HG03432 (cell line): Measurements from ENCODE around the gene DNAL1.
A peak's percentile ranks its signal among the peaks of the same experiment; 100 is the strongest.
"Not testable (repeated sequence)": the region's sequence is repeated elsewhere in the genome, so short reads cannot be mapped to it uniquely, and the experiment has no call there.

Source experiments
- ATAC-seq: cut with Tn5 transposase; IDR thresholded peaks from one replicate; pipeline ENCODE4 v1.9.1; 2021; ENCODE audit warnings: mild to moderate bottlenecking, moderate library complexity; ENCODE audit not compliant: unreplicated experiment

DNAL1 gene

DNA sequence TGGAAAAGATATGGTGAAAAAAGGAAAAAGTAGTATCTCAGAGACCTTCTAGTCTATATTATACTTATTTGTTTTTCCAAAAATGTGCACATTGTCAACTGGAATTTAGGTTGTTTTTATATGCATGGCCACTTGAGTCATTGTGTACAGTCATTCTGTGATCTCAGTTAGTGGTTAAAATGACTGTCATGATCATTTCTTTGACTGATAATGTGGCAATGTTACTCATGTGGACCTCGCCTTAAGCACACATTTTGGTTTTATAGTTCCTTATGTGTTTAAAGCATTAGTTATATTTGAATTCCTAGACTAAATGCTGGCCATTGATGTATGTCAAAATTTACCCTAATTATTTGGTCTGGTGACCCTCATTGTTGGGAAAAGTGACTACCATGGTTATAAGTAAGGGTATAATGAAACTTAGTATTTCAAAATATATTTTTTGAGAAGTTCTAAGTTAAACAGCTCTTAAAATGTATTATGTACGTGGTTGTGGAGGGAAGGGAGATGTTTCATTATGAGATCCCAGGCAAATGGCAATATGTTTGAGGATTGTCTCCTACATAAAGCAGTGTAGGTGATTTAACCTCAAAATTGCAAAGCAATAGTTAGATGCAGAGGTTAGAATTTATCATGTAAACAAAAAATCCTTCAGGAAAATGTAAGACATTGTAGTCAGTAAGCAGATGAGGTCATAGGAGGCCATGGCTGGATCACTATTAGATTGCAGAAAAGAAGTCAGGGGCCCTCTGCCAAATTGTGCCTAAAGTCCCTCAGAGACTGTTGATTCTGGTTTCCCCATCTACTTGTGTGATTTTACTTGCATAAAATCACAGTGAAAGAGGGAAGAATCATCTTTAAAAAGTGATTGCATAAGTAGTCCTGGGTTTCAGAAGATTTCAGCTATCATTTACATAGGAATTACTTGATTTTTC lies 51.9 kb downstream of the DNAL1 start:
- peak; percentile 85 for ATAC-seq

DNA sequence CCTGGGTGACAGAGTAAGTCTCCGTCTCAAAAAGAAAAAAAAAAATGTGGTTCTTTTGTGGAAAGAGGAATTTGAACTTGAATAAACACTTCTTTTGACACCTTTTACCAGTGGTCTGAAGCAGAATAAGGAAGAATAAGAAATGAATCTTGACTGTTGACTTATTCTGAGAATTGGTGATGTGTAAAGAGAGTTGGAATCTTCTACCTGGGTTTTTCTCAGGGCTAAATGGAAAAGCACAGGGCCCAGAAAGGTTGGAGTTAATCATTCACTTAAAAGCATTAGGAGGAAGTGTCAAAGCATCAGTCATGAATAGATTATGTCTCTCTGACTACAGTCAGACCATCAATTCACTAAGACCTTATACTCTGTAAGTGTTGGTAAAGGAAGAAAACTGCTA lies 55.5 kb downstream of the DNAL1 start:
- ATAC-seq: no peak

DNA sequence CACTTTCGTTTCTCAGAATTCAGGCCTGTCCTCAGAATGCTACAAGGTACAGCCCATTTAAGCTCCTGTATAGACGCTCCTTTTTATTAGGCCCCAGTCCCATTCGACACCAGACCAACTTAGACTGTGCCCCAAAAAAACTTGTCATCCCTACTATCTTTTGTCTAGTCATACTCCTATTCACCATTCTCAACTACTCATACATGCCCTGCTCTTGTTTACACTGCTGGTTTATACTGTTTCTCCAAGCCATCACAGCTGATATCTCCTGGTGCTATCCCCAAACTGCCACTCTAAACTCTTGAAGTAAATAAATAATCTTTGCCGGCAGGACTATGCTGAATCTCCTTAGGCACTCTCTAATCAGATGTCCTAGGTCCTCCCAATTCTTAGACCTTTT lies 63.3 kb downstream of the DNAL1 start:
- not testable (repeated sequence) for ATAC-seq

GRCh38 chr14:73709904-73710469 lies 65.2 kb downstream of the DNAL1 start:
- ATAC-seq: no peak

GRCh38 chr14:73710737-73711136 lies 66.0 kb downstream of the DNAL1 start:
- ATAC-seq: no peak

DNA sequence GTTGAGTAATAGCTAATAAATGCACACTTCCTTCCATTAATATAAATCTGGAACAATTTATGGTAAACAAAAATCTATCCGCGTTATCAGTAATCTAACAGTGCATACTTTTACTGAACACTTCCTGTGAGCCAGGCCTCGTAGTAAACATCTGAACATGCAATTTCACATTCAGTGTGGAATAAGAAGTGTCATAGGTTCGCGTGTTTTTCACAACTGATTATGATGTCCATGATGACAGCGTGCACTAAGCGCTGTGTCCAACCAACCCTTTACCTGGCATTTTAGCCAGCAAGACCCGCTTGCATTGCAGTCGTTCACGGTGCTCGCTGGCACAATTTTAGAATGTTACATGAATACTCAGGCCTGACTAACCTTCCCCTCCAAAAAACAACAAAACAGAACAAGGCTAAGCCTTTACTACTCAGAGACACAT lies 67.3 kb downstream of the DNAL1 start:
- no peak for ATAC-seq

DNA sequence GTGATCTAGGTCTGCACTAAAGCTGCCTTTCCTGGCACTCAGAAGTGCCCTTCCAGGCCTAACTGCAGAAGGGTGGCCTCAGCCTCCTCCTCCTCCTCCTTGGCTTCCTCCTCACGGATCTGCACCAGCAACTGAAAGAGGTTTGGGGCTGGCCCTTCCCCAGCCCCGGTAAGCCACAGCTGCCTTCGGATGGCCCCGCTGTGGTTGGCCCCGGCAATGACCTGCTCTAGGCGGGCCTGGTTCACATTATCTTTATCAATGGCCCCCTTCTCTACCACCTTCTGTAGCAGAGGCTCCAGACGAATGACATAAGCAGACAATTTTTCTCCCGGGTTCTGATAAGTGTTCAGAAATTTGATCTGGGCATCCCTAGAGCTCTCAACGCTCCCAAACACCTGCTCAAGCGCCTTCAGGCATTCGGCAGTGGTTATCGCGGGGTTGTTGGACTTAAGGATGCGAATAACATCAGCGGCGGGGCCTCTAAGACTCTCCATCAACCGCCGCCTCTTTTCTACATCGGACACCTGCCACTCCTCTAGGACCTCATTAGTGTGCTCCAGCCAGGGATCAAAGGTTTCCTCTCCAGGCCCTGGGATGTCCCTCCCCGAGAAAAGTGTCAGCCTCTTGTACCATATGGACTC lies 67.9 kb downstream of the DNAL1 start:
- no peak for ATAC-seq

DNA sequence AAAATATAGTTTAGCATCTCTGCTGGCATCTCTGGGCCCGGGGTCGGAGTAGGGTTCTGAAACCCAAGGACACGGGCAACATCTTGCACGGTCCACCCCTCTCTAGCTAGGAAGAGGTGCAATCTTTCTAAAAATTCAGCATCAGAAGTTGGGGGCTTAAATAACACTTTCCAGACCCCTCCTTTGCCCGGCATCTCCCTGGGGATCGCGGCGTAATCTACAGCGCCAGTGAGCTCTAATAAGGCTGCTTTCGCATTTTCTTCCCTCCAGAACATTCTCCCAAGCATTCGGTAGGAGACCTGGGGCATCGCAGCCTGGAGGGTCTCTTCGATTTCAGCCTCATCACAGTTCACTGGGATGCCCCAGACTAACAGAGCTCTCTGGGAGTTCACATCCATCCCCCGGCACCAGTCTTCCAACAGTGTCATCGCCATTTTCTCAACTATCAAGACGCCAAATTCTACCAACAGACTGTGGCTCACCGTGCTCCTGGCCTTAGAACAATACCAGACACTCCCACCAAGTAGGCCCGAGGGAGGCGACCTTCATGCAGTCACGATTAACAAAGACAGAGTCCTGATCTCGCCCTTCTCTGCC lies 68.5 kb downstream of the DNAL1 start:
- ATAC-seq: no peak

- ATAC-seq: peak; percentile 80
These were observed 69.2 kb downstream of the DNAL1 start, which contains the start of gene PNMA1 for GRCh38 chr14:73713803-73714655. Gene PNMA1 (minus strand): TSS chr14:73714384. CDS start chr14:73713639, 745 bp downstream.

GRCh38 chr14:73714656-73715081 lies 69.9 kb downstream of the DNAL1 start:
- peak; percentile 5 for ATAC-seq

GRCh38 chr14:73715707-73716106 lies 70.9 kb downstream of the DNAL1 start:
- ATAC-seq: no peak

DNA sequence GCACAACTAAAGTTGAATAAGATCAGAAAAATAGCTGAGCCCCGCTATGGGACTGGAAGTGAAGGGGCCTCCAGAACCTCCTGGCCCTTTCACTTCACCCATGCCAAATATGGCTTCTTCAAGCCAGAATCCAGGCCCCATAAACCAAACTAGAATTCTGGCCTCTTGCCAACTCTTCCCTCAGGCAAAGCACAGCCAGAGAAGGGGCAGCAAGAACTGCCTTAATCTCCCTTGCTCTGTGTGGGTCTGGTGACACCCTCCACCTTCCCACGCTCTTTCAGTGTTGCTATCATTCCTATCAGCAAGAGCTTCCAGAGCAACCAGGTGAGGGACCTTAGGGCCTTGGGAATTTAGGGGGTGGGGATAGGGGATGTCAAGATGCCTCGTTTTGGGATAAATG lies 72.5 kb downstream of the DNAL1 start:
- no peak for ATAC-seq

- ATAC-seq: no peak
These were observed 73.1 kb downstream of the DNAL1 start for GRCh38 chr14:73717711-73718417.

DNA sequence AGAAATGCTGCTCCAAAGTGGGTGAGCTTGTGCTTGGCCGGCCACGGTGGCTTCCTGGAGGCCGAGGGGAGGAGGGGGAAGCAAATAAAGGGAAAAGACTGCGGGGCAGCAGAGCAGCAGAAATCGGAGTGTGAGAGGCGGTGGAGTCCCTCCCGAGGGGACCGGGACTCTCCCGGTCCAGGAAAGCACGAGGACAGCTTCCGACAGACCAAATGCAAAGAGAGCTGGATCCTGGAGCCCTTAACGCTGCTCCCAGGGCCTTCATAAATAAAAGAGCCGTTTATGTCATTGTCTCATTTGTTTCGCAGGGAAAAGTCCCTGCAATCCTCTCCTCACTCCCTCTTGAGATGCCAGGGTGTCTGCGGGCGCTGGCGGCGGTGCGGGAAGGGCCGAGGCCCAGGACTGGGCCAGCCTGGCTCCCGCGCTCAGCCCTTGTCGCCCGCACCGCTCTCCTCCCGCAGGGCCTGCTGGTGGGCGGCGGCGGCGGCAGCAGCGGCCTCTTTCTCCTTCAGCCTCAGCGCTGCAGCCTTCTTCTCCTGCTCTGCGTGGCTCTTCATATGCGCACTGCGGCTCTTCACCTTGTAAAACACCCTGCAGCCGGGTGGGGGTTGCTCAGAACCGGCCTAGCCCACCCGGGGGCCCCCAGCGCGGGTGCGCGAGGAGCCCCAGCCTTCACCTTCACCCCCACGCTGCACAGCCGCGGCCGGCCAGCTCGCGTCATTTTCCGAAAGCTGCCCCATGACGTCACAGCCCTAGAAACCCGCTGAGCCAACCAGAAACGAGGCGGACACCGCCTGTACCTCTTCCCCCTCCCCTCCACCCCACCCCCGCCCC lies 73.8 kb downstream of the DNAL1 start:
- ATAC-seq: no peak

GRCh38 chr14:73719361-73719760 lies 74.6 kb downstream of the DNAL1 start:
- ATAC-seq: no peak

GRCh38 chr14:73719791-73720190 lies 75.0 kb downstream of the DNAL1 start:
- no peak for ATAC-seq

GRCh38 chr14:73720636-73721035 lies 75.8 kb downstream of the DNAL1 start:
- ATAC-seq: no peak

DNA sequence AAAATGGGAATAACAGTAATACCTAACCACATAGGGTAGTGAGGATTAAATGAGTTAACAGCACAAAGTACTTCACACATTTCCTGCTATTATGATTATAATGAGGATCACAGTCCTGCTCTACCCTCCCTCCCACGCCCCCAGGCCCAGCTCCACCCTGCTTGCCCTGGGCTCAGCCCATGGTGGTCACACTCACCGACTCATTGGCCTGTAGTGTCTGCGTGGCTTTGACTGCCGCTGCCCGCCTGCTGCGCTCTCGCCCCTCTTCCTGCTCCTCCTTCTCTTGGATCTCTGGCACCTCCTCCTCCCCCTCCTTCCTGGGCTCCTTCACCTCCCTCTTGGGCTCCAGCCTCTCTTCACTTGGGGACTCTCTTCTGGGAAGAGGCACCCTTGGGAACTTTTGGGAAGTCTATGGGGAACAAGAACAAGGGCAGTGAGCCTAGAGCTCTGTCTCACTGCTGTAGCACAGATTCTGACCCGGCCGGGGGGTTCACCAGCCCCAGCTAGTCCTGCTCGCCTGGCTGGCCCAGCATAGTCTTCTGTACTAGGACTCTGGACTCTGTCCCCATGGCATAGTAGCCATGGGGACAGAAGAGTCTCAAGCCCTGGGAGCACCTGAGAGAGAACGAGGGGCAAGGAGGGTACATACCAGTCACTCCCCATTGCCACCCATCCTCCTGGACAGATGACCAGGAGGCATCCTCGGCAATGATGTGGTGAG lies 76.5 kb downstream of the DNAL1 start:
- ATAC-seq: no peak
